Mammary epithelial cell (primary cell): ENCODE data around the gene ACAP3.

Experiments used
- CTCF ChIP-seq, 2 donors: IDR thresholded peaks in 1 of 2; conservative IDR thresholded peaks in 1 of 2; 2 replicates each; pipeline ENCODE4 v1.5.1; 2011 to 2012; ENCODE audit warnings: inconsistent platforms in 2 of 2, low read length in 2 of 2, mild to moderate bottlenecking in 2 of 2, control low read depth in 1 of 2, low read depth in 1 of 2; ENCODE audit not compliant: insufficient read depth in 1 of 2; ENCODE audit errors: extremely low read depth in 1 of 2
- EZH2 ChIP-seq: IDR thresholded peaks from 2 replicates; pipeline ENCODE4 v1.6.1; 2012; ENCODE audit warnings: low read length, inconsistent platforms, borderline replicate concordance

GRCh38 chr1:1326075-1326605 is 18.4 kb upstream of the ACAP3 start:
- TF ChIP-seq CTCF (conservative IDR thresholded peaks at IDR 0.05 in 1 of 2, IDR thresholded peaks at IDR 0.05 in 1 of 2; ENCODE audit: extremely low read depth in 1 of 2, insufficient read depth in 1 of 2, low read depth in 1 of 2, low read length in 2 of 2) (no peak), EZH2 (no peak)
